Subcutaneous abdominal adipose tissue (tissue), 5 donors: Measurements from ENCODE around the gene CDK5RAP2.

Source experiments
- H3K27ac ChIP-seq: one replicate; pipeline ENCODE4 v1.7.0; 2013; ENCODE audit warnings: low read depth, mild to moderate bottlenecking, inconsistent platforms, low read length, moderate library complexity
- H3K27me3 ChIP-seq, 5 donors: one replicate each; pipeline ENCODE4 v1.7.0; 2013; ENCODE audit warnings: low read length in 5 of 5, inconsistent platforms in 1 of 5; ENCODE audit not compliant: control insufficient read depth in 5 of 5, insufficient read depth in 4 of 5
- H3K36me3 ChIP-seq, 5 donors: one replicate each; pipeline ENCODE4 v1.7.0; 2013; ENCODE audit warnings: low read length in 5 of 5; ENCODE audit not compliant: control insufficient read depth in 5 of 5, insufficient read depth in 5 of 5
- H3K4me1 ChIP-seq, 5 donors: one replicate each; pipeline ENCODE4 v1.7.0; 2013; ENCODE audit warnings: low read length in 5 of 5, mild to moderate bottlenecking in 3 of 5, moderate library complexity in 1 of 5; ENCODE audit not compliant: control insufficient read depth in 5 of 5, insufficient read depth in 5 of 5
- H3K4me3 ChIP-seq, 5 donors: one replicate each; pipeline ENCODE4 v1.7.0; 2013; ENCODE audit warnings: low read length in 5 of 5, low read depth in 1 of 5
- H3K9ac ChIP-seq, 5 donors: one replicate each; pipeline ENCODE4 v1.7.0; 2013; ENCODE audit warnings: low read length in 5 of 5, mild to moderate bottlenecking in 4 of 5, moderate library complexity in 3 of 5
- H3K9me3 ChIP-seq, 5 donors: one replicate each; pipeline ENCODE4 v1.7.0; 2013; ENCODE audit warnings: low read length in 5 of 5; ENCODE audit not compliant: control insufficient read depth in 5 of 5
- donor health status: healthy.
- donor health status: healthy.
- donor health status: healthy.
- donor health status: healthy.
- donor health status: healthy.

Gene CDK5RAP2

GRCh38 chr9:120423812-120424211 is 156.2 kb downstream of the CDK5RAP2 start:
- Histone ChIP-seq H3K9ac (no peak overlapping the region), H3K4me3 (no peak overlapping the region), H3K36me3 (peaks cover 20 to 39% (median 28%) of the 10 kb centered on the region in 5 donors), H3K27me3 (no peaks in the 10 kb centered on the region), H3K9me3 (no peaks in the 10 kb centered on the region), H3K4me1 (no peaks in the 10 kb centered on the region), H3K27ac (no peak overlapping the region)

GRCh38 chr9:120421977-120422376 is 158.0 kb downstream of the CDK5RAP2 start:
- Histone ChIP-seq H3K4me3 (no peak overlapping the region), H3K9me3 (no peaks in the 10 kb centered on the region), H3K27ac (no peak overlapping the region), H3K9ac (no peak overlapping the region), H3K27me3 (no peaks in the 10 kb centered on the region), H3K36me3 (peaks cover 20 to 52% (median 33%) of the 10 kb centered on the region in 5 donors), H3K4me1 (peaks cover 0 to 2% (median 0%) of the 10 kb centered on the region in 5 donors)

- Histone ChIP-seq H3K4me1 (peaks cover 0 to 5% (median 0%) of the 10 kb centered on the region in 5 donors), H3K27ac (no peak overlapping the region), H3K9me3 (no peaks in the 10 kb centered on the region), H3K36me3 (peaks cover 27 to 67% (median 39%) of the 10 kb centered on the region in 5 donors), H3K4me3 (no peak overlapping the region), H3K9ac (no peak overlapping the region), H3K27me3 (no peaks in the 10 kb centered on the region)
Measured at GRCh38 chr9:120418315-120418714, 161.7 kb downstream of the CDK5RAP2 start.

GRCh38 chr9:120416781-120417427 is 163.1 kb downstream of the CDK5RAP2 start:
- H3K9me3 ChIP-seq: no peaks in the 10 kb centered on the region
- no peak overlapping the region for H3K9ac ChIP-seq
- H3K27ac ChIP-seq: no peak overlapping the region
- peaks cover 21 to 71% (median 33%) of the 10 kb centered on the region in 5 donors for H3K36me3 ChIP-seq
- peaks cover 0 to 13% (median 4%) of the 10 kb centered on the region in 5 donors for H3K4me1 ChIP-seq
- H3K4me3 ChIP-seq: no peak overlapping the region
- no peaks in the 10 kb centered on the region for H3K27me3 ChIP-seq

GRCh38 chr9:120413121-120414048 is 166.6 kb downstream of the CDK5RAP2 start:
- Histone ChIP-seq H3K4me3 (no peak overlapping the region), H3K4me1 (peaks cover 0 to 17% (median 4%) of the 10 kb centered on the region in 5 donors), H3K9ac (no peak overlapping the region), H3K27ac (no peak overlapping the region), H3K36me3 (peaks cover 14 to 71% (median 39%) of the 10 kb centered on the region in 5 donors), H3K9me3 (no peaks in the 10 kb centered on the region), H3K27me3 (no peaks in the 10 kb centered on the region)

- H3K9ac ChIP-seq: no peak overlapping the region
- H3K9me3 ChIP-seq: no peaks in the 10 kb centered on the region
- H3K27me3 ChIP-seq: no peaks in the 10 kb centered on the region
- peaks cover 0 to 17% (median 4%) of the 10 kb centered on the region in 5 donors for H3K4me1 ChIP-seq
- H3K27ac ChIP-seq: no peak overlapping the region
- H3K4me3 ChIP-seq: no peak overlapping the region
- peaks cover 14 to 76% (median 43%) of the 10 kb centered on the region in 5 donors for H3K36me3 ChIP-seq
Measured at GRCh38 chr9:120412425-120412951, 167.5 kb downstream of the CDK5RAP2 start.

- Histone ChIP-seq H3K9me3 (no peaks in the 10 kb centered on the region), H3K9ac (no peak overlapping the region), H3K27me3 (no peaks in the 10 kb centered on the region), H3K27ac (no peak overlapping the region), H3K4me1 (peaks cover 0 to 15% (median 4%) of the 10 kb centered on the region in 5 donors), H3K4me3 (no peak overlapping the region), H3K36me3 (peaks cover 14 to 75% (median 47%) of the 10 kb centered on the region in 5 donors)
Measured at GRCh38 chr9:120411862-120412424, 168.0 kb downstream of the CDK5RAP2 start.

GRCh38 chr9:120410925-120411501 is 169.0 kb downstream of the CDK5RAP2 start:
- Histone ChIP-seq H3K27me3 (no peaks in the 10 kb centered on the region), H3K36me3 (peaks cover 14 to 82% (median 54%) of the 10 kb centered on the region in 5 donors), H3K9me3 (no peaks in the 10 kb centered on the region), H3K9ac (no peak overlapping the region), H3K4me3 (no peak overlapping the region), H3K4me1 (peaks cover 0 to 12% (median 4%) of the 10 kb centered on the region in 5 donors), H3K27ac (no peak overlapping the region)

- no peaks in the 10 kb centered on the region for H3K27me3 ChIP-seq
- H3K27ac ChIP-seq: no peak overlapping the region
- no peak overlapping the region for H3K4me3 ChIP-seq
- peaks cover 8 to 88% (median 58%) of the 10 kb centered on the region in 5 donors for H3K36me3 ChIP-seq
- no peaks in the 10 kb centered on the region for H3K9me3 ChIP-seq
- no peak overlapping the region for H3K9ac ChIP-seq
- H3K4me1 ChIP-seq: peaks cover 0 to 12% (median 4%) of the 10 kb centered on the region in 5 donors
Measured at GRCh38 chr9:120408680-120409258, 171.2 kb downstream of the CDK5RAP2 start.
